ENCODE data around the gene CEP78.
"Not testable (repeated sequence)": the region's sequence is repeated elsewhere in the genome, so short reads cannot be mapped to it uniquely, and the experiment has no call there.

CEP78 gene, protein sequence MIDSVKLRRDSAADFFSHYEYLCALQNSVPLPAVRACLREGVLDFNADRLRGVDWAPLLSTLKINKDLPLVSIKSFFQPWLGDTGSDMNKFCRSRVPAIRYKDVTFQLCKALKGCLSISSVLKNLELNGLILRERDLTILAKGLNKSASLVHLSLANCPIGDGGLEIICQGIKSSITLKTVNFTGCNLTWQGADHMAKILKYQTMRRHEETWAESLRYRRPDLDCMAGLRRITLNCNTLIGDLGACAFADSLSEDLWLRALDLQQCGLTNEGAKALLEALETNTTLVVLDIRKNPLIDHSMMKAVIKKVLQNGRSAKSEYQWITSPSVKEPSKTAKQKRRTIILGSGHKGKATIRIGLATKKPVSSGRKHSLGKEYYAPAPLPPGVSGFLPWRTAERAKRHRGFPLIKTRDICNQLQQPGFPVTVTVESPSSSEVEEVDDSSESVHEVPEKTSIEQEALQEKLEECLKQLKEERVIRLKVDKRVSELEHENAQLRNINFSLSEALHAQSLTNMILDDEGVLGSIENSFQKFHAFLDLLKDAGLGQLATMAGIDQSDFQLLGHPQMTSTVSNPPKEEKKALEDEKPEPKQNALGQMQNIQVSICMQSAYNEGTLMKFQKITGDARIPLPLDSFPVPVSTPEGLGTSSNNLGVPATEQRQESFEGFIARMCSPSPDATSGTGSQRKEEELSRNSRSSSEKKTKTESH

DNA sequence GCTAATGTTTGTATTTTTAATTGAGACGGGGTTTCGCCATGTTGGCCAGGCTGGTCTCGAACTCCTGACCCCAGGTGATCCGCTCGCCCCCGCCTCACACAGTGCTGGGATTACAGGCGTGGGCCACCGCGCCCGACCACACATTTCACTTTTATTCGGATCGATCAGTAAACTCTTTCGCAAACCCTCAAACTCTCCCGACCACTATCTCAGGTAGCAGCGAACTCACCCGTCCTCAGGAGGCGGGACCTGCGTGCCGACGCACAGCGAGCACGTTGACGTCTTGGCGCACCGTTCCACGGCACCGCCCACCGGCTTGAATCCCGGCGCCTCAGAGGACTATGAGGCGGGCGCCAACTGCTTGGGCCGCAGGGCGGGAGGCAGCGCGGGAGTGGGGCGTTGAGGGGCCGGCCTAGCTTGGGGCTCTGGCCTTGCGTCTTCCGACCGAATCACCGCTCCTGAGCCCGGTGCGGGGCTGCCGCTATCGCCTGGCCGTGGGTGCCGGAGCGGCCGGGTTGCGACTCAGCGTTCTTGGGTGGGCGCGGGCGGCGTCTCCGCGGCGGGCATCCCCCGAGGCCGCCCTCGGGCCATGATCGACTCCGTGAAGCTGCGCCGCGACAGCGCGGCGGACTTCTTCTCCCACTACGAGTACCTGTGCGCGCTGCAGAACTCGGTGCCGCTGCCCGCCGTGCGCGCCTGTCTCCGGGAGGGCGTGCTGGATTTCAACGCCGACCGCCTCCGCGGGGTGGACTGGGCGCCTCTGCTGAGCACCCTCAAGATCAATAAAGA, at the start of gene CEP78:
Gene CEP78, plus strand, starts transcription at position 314 of the 789 bp plus-strand sequence. Its CDS starts 276 bp downstream, at position 590.
- DNase-seq, result peak; percentile 20

DNA sequence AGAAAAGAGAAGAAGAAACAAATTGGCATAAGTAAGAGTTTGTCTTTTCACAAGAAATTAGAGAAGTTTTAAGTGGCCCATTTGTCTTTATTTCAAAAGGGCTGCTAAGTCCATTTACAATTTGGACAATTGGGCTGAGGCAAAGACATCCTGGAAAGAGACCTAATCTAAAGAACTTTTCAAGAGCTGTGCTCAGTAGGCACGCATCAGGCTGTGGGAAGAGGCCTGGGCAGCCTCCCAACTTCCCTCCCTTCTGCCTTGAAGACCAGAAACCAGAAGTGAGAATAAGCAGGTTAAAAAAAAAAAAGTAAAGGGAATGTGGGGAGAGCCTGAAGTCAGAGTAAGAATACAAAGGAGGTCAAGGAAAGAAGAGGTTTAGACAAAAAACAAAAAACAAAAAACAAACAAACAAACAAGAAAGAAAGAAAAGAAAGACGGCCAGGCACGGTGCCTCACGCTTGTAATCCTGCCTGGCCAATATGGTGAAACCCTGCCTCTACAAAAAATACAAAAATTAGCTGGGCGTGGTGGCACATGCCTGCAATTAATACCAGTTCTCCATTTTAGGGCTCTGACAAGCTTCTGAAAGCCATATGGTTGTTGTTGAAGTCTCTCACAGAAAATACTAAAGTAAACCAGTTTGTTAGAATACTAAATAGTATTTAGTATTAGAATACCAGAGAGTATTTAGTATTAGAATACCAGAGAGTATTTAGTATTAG, 48.0 kb upstream of the CEP78 start:
- no peak for DNase-seq

DNA sequence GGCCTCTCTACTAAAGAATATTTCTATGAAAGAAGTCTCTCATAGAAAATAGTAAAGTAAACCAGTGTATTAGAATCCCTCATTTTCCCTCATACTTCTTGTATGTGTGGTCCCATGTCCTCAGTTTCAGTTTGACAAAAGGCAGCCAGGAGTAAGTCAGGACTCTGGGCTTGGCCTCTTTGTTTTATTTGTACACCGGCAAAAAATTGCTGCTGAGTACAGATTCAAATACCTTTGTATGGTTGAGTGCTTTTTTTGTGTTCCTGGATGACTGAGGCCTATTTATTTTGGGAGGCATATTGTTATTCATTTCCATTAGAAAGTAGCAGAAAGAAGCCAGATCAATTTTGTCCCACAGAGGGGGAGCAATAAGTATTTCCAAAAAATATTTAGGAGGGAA, 47.3 kb upstream of the CEP78 start:
- no peak for DNase-seq

DNA sequence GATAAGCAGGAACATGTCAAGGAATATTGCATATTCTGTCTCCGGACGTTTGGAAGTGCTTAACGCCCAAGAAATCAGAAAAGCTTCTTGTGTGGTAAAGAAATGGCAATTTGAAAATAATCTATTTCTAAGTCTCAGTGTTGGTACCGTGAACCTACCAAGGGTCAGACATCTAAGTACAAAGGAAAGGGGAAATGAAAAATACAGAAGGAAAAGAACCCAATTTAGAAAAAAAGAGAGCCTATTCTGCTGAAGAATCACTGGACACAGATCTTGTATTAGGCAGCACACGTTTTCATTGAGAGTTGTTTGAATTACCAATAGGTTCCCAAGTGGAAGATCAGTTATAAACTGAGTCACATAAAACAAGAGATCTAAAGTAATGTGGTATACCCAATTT, 46.9 kb upstream of the CEP78 start:
- DNase-seq, result no peak

DNA sequence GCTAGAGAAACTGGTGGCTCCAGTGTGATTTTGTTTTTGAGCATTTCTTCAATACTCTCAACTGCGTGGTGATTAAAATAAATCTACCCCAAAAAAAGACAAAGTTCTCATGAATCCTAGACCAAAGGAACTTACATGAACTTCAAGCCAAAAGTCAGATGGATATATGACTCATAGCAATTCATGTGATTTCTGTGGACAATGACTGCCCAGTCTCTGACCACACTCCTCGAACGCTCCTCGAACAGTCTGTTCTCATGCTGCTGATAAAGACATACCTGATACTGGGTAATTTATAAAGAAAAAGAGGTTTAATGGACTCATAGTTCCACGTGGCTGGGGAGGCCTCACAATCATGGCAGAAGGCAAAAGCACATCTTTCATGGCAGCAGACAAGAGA, 46.4 kb upstream of the CEP78 start:
- no peak for DNase-seq

DNA sequence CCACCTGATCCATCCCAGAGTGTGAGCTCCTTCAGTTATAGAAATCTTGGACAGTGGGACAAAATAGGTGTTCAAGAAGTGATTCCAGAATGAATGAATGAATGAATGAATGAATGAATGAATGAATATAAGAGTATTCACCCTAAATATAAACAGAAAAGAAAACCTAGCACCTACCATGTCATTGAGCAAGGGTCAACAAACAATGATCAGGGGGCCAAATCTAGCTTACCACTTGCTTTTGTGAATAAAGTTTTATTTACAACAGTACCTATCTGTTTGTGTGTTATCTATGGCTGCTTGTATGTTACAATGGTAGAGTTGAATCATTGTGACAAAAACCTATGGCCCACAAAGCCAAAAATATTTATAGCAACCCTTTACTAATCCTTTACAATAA, 43.9 kb upstream of the CEP78 start:
- DNase-seq, result no peak

DNA sequence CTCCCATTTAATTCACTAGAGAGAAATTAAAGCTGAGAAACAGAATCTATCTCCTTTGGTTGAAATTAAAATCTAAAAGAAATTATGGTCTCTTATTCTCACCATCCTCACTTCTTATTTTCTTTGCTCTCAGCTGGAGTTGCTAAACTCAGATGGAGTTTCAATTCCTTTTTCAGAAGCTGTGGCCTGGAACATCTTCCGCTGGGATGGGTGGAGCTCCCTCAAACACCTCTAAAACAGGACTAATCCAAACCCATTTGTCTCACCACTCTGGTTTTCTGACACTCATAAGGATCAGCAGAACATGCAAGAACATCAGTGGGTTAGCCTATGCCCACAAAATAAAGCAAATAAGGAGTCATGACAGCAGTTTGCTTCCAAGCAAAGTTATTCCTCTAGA, 39.6 kb upstream of the CEP78 start:
- DNase-seq, result no peak

DNA sequence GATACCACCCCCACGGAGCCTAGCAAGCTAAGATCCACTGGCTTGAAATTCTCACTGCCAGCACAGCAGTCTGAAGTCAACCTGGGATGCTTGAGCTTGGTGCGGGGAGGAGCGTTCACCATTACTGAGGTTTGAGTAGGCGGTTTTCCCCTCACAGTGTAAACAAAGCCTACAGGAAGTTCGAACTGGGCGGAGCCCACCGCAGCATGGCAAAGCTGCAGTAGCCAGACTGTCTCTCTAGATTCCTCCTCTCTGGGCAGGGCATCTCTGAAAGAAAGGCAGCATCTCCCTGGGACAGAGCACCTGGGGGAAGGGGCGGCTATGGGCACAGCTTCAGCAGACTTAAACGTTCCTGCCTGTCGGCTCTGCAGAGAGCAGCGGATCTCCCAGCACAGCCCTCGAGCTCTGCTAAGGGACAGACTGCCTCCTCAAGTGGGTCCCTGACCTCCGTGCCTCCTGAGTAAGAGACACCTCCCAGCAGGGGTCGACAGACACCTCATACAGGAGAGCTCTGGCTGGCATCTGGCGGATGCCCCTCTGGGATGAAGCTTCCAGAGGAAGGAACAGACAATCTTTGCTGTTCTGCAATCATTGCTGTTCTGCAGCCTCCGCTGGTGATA, 34.6 kb upstream of the CEP78 start:
- peak; percentile 6 for DNase-seq

DNA sequence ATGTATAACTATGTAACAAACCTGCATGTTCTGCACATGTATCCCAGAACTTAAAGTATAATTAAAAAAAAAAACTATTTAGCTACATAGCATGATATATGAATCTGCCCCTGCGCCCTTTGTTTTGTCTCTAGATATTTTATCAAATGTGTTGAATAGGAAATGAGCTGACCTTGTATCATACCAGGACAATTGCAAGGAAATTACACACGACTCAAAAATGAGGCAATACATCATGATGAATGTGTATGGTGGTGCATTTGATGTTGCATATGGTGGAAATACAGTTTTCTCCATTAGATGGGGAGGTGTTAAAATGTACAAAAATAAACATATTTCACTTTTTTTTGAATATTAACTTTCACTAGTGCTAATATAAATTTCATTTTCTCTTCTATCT, 28.6 kb upstream of the CEP78 start:
- DNase-seq, result no peak

DNA sequence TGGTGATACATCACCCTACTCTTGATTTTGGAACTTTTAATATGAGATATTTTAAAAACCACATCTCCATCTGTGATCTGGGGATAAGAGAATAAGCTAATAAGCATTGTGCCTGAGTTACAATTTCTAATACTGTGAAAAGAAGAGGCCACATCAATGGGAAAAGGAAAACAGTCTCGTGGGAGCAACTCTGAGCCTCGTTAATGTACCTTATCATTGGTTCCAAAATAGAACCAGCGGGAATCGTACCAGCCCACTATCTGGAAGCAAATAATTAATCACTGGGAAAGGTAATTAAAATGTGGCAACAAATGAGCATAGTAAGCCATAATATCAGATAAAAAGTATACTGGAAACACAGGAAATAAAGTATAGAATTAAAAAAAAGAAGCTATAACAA, 28.0 kb upstream of the CEP78 start:
- DNase-seq, result no peak

DNA sequence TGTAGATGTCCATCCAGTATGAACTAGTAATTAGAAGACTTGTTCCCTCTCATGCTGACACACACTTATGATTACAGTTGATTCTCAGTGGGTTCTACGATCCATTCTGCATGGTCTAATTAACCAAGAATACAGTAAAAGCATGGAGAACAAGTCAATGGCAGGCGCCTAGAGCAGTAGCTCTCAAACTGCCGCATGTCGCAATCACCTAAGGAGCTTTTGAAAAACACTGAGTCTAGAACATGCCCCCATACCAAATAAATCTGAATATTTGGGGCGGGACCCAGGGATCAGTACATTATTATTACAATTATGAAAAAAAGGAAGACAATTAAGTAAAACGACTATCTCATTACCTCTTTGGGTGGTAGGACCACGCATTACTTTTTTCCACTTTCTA, 26.7 kb upstream of the CEP78 start:
- no peak for DNase-seq

DNA sequence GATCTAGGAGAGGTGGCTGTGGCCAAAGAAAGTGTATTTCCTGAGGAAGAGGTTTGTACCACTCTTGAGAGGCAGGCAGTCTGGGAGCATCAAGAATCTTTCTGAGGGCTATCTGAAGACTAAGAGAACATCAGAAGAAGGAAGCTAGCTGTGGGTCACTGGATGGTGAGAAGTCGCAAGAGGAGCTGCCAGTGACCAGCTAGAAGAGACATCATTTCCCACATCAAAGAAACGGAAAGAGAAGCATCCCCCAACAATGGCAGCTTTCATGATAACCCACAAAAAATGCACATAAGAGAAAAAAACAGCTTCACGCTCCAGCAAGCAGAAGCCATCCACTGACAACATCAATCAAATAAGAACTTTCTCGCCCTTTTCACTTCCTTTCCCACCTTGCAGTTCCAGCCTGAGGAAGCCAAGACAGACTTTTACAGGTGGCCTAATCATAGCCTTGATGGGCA, 25.0 kb upstream of the CEP78 start:
- DNase-seq, result no peak

DNA sequence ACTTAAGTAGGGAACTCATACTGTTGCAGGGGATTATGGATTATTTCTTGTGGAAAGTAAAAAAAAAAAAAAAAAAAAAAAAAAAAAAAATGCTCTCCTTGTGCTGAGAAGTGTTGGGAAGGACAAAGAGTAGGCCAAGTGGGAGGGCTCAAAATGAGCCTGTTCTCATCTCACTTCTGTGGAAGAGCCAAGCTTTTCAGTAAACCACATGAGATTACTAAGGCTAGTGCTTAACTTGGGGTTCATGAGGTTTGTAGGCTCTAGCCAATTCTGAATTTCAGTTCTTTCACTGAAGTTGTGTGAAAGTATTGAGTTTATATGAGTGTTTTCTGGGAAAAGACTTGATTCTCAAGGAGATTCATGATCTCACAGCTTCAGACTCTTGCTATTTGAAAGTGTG, 23.0 kb upstream of the CEP78 start:
- DNase-seq, result no peak

DNA sequence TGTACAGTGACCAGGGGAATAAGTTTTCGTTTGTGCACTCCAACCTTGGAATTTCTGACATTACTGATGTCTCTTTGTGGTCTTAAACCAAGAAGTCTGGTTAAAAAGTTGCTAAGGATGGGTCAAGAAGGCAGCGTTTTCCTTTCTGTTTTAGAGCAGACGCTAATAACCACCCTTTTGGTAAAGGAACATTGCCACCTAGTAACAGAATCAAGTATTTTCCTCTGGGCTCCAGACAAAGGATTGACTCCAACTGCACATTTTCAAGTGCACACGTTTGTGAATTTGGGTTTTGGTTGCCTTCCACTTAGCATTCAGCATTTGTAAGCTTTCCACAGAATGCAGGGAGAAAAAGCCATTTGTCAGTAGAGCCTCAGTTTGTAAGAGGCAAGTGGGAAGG, 22.2 kb upstream of the CEP78 start:
- DNase-seq, result no peak

DNA sequence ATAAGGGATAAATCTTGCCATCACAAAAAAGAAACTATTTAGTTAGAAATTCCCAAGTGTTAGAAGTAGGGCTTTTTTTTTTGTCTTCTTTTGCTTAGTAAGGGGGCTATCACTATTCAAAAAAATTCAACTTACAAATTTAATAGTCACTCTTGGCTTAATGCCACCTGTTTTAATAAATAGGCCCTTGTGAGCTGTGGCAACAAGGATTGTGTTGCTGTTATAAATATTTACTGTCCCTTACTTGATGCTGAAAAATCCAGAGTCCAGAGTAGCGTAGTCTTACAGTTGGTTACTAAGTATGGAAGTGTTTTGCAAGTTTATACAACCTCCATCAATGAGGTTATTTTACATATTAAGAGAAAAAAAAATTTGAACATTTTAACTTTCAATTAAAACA, 21.4 kb upstream of the CEP78 start:
- no peak for DNase-seq

DNA sequence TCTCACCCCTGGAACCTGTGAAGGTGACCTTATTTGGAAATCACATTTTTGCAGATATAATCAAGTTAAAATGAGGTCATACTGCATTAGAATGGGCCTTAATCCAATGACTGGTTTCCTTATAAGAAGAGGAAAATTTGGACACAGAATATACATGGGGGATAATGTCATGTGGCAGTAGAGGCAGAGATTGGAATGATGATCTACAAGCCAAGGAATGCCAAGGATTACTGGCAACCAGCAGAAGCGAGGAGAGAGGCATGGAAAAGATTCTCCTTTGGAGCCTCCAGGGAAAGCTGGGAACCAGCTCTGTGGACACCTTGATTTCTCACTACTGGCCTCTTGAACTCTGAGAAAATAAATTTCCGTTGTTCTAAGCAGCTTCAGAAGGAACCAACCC, 20.2 kb upstream of the CEP78 start:
- no peak for DNase-seq

DNA sequence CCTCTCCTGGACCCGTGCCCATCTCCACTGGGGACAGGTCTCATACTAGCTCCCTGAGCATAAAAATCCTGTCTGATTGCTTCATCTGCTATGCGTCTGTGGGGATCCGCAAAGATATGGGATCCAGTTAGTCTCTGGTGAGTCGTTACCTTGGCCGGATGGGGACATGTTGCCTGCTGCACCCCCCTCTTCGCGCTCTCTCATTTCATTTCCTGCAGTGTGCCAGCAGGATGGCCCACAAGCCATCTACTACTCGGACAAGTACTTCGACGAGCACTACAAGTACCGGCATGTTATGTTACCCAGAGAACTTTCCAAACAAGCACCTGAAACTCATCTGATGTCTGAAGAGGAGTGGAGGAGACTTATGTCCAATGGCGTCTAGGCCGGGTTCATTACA, 17.0 kb upstream of the CEP78 start:
- DNase-seq, result no peak

DNA sequence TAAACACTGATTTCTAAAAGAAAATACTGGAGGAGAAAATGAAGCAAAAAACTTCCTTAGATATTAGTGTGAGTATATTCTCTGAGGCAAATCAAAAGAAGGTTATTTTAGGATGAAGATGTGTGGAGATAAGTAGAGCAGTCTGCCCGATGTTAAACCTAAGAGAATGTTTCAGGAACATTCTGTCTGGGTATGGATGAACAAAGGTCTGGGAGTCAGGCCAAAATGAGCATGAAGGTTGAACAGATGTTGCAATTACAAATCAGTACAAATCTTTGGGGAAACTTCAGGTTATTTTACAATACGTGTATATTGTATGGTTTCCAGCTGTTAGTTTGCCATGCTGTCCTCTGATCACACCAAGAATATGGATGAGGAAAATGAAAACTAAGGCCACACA, 14.4 kb upstream of the CEP78 start:
- DNase-seq, result no peak

DNA sequence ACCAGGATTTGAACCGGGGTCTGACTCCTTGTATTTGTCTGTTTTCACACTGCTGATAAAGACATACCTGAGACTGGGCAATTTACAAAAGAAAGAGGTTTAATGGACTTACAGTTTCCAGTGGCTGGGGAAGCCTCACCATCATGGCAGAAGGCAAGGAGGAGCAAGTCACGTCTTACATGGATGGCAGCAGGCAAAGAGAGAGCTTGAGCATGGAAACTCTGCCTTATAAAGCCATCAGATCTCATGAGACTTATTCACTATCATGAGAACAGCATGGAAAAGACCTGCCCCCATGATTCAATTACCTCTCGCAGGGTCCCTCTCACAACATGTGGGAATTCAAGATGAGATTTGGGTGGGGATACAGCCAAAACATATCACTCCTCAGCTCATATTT, 14.0 kb upstream of the CEP78 start:
- DNase-seq, result not testable (repeated sequence)

DNA sequence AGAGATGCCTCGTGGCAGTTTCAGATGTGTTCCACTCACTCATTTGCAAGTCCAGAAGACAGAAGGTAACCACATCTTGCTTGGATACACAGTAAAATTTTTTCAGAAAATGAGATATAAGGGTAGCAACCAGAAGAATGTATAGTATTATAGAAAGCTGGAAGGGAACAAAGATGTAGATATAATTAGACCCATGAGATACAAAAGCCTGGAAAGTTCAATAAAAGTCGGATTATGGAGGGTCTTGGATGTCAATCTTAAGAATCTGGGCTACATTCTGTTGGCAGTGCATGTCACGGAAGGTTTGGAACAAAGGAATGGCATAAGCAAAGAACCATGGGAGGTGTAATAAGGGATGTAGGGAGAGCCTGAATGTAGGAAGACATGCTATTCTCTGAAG, 5.1 kb upstream of the CEP78 start:
- DNase-seq, result no peak

DNA sequence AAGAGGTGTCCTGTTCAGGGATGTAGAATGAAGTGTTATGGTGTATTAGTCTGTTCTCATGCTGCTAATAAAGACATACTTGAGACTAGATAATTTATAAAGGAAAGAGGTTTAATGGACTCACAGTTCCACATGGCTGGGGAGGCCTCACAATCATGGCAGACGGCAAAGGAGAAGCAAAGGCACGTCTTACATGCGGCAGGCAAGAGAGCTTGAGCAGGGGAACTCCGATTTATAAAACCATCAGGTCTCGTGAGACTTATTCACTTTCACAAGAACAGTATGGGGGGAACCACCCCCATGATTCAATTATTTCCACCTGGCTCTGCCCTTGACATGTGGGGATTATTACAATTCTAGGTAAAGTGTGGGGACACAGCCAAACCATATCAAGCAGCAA, 3.4 kb upstream of the CEP78 start:
- not testable (repeated sequence) for DNase-seq

DNA sequence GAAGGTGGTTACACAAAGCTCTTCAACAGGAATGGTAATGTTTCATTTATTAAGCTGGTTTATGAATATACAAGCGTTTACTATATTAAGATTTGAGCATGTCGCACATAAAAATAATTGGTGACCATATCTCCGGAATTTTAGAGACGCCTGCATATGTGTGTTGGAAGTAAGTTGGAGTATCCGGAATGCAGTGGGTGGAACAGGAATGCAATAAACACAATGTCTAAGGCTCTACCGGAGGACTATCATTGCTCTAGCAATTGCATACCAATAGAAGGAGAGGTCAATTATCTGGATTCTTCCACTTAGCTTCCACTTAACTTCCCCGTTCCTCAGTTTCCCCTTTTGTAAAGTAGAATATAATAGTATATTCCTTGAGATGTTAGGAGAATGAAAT, 1.1 kb upstream of the CEP78 start:
- no peak for DNase-seq
